Measurements from ENCODE around the gene CHST8. TPM values are rescaled to one million over a fixed set of nuclear protein-coding genes. Genes with fewer than 3 reads are reported as not detected.

CHST8 gene
- total RNA-seq, 2 experiments from 2014 or later: not detected

DNA sequence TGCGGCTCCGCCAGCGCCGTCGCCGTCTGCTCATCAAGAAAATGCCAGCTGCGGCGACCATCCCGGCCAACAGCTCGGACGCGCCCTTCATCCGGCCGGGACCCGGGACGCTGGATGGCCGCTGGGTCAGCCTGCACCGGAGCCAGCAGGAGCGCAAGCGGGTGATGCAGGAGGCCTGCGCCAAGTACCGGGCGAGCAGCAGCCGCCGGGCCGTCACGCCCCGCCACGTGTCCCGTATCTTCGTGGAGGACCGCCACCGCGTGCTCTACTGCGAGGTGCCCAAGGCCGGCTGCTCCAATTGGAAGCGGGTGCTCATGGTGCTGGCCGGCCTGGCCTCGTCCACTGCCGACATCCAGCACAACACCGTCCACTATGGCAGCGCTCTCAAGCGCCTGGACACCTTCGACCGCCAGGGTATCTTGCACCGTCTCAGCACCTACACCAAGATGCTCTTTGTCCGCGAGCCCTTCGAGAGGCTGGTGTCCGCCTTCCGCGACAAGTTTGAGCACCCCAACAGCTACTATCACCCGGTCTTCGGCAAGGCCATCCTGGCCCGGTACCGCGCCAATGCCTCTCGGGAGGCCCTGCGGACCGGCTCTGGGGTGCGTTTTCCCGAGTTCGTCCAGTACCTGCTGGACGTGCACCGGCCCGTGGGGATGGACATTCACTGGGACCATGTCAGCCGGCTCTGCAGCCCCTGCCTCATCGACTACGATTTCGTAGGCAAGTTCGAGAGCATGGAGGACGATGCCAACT lies 150.5 kb downstream of the CHST8 start:
- no peak overlapping the region for H3K27ac ChIP-seq (ENCODE audit: low read depth in 1 of 2, low read length in 2 of 2)
- no peak for DNase-seq
- no peaks in the 10 kb centered on the region for H3K36me3 ChIP-seq (ENCODE audit: insufficient read depth, low read length)
- no peaks in the 10 kb centered on the region for H3K9me3 ChIP-seq (ENCODE audit: control insufficient read depth in 1 of 2, insufficient read depth in 1 of 2, low read length in 2 of 2)
- intact Hi-C loops (cut with DNase I, micrococcal nuclease): loop anchor here in 1 of 2 experiments (5.0 to 10.0 kb wide), 2 partner anchors 530 to 663 kb away; no protein-coding TSS in a partner anchor
- Mint-ChIP-seq H3K4me1 (ENCODE audit: low read depth) (peaks cover 5% of the 10 kb centered on the region), H3K27ac (no peak overlapping the region), H3K27me3 (peaks cover 40% of the 10 kb centered on the region), H3K4me3 (no peak overlapping the region), H3K36me3 (ENCODE audit: low read depth) (no peaks in the 10 kb centered on the region), H3K9me3 (no peaks in the 10 kb centered on the region)
- ChIA-PET CTCF (interaction anchor here (1.2 kb wide), 1 partner anchor 342 kb away, joined by 4 read pairs; no protein-coding TSS in a partner anchor), POLR2A (no interaction called here)
- no peak overlapping the region for H3K4me3 ChIP-seq (ENCODE audit: low read length)
- no peak for TF ChIP-seq CTCF (IDR thresholded peaks at IDR 0.05)
- H3K4me1 ChIP-seq (ENCODE audit: insufficient read depth, low read length): peaks cover 3% of the 10 kb centered on the region
- H3K27me3 ChIP-seq (ENCODE audit: control insufficient read depth in 1 of 2, insufficient read depth in 2 of 2, low read length in 2 of 2): peaks cover 0 to 6% of the 10 kb centered on the region in 2 experiments
- no peak for ATAC-seq (ENCODE audit: poor library complexity)

DNA sequence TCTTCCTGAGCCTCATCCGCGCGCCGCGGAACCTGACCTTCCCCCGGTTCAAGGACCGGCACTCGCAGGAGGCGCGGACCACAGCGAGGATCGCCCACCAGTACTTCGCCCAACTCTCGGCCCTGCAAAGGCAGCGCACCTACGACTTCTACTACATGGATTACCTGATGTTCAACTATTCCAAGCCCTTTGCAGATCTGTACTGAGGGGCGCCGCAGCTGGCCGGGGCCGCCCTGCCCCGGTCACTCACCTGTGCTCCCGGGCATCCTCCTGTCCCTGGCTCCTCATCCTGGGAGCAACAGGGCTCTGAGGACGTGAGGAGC lies 151.1 kb downstream of the CHST8 start:
- Histone ChIP-seq H3K4me3 (ENCODE audit: low read length) (no peak overlapping the region), H3K27ac (ENCODE audit: low read depth in 1 of 2, low read length in 2 of 2) (no peak overlapping the region), H3K27me3 (ENCODE audit: control insufficient read depth in 1 of 2, insufficient read depth in 2 of 2, low read length in 2 of 2) (peaks cover 0 to under 1% of the 10 kb centered on the region in 2 experiments), H3K9me3 (ENCODE audit: control insufficient read depth in 1 of 2, insufficient read depth in 1 of 2, low read length in 2 of 2) (no peaks in the 10 kb centered on the region), H3K36me3 (ENCODE audit: insufficient read depth, low read length) (no peaks in the 10 kb centered on the region), H3K4me1 (ENCODE audit: insufficient read depth, low read length) (peaks cover 6% of the 10 kb centered on the region)
- Mint-ChIP-seq H3K27me3 (peaks cover 35% of the 10 kb centered on the region), H3K27ac (no peak overlapping the region), H3K36me3 (ENCODE audit: low read depth) (no peaks in the 10 kb centered on the region), H3K9me3 (no peaks in the 10 kb centered on the region), H3K4me3 (no peak overlapping the region), H3K4me1 (ENCODE audit: low read depth) (peaks cover 5% of the 10 kb centered on the region)
- DNase-seq (no peak), ATAC-seq (ENCODE audit: poor library complexity) (no peak)
- TF ChIP-seq CTCF (IDR thresholded peaks at IDR 0.05): no peak
- POLR2A ChIA-PET: no interaction called here
- CTCF ChIA-PET: no interaction called here
- intact Hi-C loops (cut with DNase I, micrococcal nuclease): loop anchor here in 1 of 2 experiments (5.0 to 10.0 kb wide), 2 partner anchors 531 to 662 kb away; no protein-coding TSS in a partner anchor

GRCh38 chr19:33773704-33774624 lies 152.2 kb downstream of the CHST8 start:
- no peak overlapping the region for H3K4me3 ChIP-seq (ENCODE audit: low read length)
- H3K4me1 Mint-ChIP-seq (ENCODE audit: low read depth): peaks cover 12% of the 10 kb centered on the region
- peaks cover 35% of the 10 kb centered on the region for H3K27me3 Mint-ChIP-seq
- no peaks in the 10 kb centered on the region for H3K36me3 Mint-ChIP-seq (ENCODE audit: low read depth)
- TF ChIP-seq CTCF (IDR thresholded peaks at IDR 0.05): no peak
- H3K27ac ChIP-seq (ENCODE audit: low read depth in 1 of 2, low read length in 2 of 2): no peak overlapping the region
- no peak overlapping the region for H3K27ac Mint-ChIP-seq
- no peaks in the 10 kb centered on the region for H3K9me3 ChIP-seq (ENCODE audit: control insufficient read depth in 1 of 2, insufficient read depth in 1 of 2, low read length in 2 of 2)
- H3K36me3 ChIP-seq (ENCODE audit: insufficient read depth, low read length): no peaks in the 10 kb centered on the region
- DNase-seq: no peak
- POLR2A ChIA-PET: no interaction called here
- intact Hi-C loops (cut with DNase I, micrococcal nuclease): loop anchor here in 1 of 2 experiments (5.0 to 10.0 kb wide), 2 partner anchors 532 to 661 kb away; no protein-coding TSS in a partner anchor
- no peak overlapping the region for H3K4me3 Mint-ChIP-seq
- no peak for ATAC-seq (ENCODE audit: poor library complexity)
- peaks cover 17% of the 10 kb centered on the region for H3K4me1 ChIP-seq (ENCODE audit: insufficient read depth, low read length)
- CTCF ChIA-PET: no interaction called here
- H3K27me3 ChIP-seq (ENCODE audit: control insufficient read depth in 1 of 2, insufficient read depth in 2 of 2, low read length in 2 of 2): peaks cover 7% of the 10 kb centered on the region in 2 experiments
- H3K9me3 Mint-ChIP-seq: no peaks in the 10 kb centered on the region

All from CD4-positive, alpha-beta T cell (primary cell).